Stimulated activated CD4-positive, alpha-beta T cell treated with anti-CD3 and anti-CD28 coated beads, Interleukin-12 subunit alpha, Interleukin-12 subunit beta, amount 100 ng/mL, for 48 hours (primary cell): Measurements from ENCODE around the gene DENND1A.

ENCODE experiments used
- DNase-seq, 3 donors: peaks; one replicate each; pipeline ENCODE4 v3.0.0-alpha.2; 2020; ENCODE audit warnings: low read depth in 2 of 3, low spot score in 1 of 3

Gene DENND1A

DNA sequence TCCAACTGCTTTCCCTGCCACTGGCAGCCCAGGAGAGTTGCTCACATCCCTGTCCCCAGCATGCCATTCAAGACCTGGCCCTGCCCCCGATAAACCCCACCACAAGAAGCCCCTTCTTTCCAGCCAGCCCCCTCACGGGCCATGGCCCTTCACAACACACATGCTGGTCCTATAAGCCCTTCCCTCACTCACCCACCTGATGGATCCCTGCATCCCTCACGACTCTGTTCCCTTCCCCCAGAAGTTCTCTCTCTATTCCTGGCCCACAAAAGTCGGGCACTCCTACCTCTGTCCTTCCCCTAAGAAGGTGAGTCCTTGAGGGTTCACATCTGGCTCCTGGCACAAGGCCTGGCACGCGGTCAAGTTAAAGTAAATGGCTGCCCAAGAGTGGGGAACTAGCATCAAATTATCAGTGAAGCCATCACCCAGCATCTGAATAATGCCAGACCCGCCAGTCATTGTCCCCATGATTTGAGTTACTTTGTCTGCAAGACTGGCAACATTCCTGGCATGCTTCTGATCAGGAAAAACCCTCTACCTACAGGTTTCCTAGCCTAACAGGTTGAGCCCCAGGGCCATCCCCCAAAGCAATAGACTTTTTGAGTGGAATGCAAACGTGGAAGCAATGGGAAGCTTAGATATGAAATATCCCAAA lies 508.0 kb downstream of the DENND1A start:
- no peak for DNase-seq

DNA sequence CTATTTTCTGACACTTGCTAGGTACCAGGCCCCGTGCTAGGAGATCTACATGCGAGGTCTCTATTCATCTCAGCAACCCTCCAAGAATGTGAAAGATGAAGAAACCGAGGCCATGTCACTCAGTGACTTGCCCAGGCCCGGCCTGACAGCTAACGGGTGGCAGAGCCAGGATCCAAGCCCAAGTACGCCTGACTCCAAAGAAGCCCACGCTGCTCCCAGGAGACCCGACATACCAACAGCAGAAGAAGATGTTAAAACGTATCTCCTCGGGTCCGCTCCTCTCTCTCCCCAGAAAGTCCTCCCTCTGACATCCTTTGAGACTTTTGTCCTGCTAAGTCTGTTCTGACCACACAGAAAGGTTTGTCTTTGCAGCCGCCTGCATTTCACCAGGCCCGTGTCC lies 508.7 kb downstream of the DENND1A start:
- no peak for DNase-seq

DNA sequence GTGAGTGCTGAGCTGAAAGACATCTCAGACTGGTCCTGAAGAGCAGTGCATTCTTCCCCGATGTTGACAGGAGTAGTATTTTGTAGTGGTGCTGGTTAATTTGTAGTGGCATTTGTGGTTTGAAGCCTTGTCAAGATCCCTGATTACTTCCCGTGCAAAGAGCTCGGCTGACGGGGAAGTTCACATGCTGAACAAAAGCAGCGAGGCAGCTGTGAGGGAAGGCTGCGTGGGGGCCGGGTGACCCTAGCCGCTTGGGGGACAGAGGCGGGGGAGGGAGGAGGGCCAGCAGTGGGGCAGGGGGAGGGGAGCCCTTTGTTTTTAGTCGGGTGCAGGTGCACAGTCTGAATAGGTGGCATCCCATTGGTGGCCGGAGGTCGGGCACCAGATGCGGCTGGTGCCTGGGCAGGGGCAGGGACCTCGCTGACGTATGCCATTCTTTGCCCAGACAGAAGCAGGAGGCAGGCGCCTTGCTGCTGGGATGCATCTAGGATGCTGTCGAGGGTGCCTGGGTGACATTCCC lies 509.3 kb downstream of the DENND1A start:
- DNase-seq: no peak

DNA sequence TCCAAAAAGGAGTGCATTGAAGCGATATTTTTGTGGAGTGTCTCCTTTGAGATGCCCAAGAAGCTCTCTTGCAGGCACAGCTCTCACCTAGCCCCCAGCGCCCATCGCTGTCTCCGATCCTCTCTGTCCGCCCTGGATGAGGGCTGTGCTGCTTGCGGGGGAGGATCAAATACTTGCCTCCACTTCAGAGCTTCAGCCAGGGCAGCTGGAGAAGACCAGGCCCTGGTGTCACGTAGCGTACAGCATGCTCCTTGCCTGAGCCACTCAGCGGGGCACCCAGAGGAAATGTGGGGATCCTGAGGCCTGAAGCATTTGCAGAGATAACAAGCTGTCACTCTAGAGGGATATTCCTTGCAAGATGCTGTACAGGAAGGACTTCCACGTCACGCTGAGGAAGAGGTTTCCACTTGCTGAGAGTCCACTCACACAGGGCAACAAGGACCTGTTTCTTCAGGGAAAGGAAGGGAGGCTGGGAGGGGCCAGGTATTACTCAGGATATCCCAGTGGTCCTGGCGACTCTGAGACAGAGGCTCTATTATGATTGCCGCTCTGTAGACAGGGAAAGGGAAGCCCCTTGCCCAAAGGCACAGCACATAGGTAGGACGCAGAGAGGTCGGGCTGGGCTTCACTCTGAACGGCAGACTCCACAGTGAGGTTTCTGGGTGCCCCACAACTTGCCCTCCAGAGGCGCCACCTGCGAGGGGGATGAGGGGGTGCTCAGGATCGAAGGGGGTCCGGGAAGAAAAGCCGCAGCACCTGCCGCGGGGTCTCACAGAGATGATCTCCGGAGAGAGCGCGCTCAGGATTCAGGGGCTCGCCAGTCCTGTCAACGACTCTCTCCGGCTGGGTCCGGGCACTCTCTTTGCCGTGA lies 510.0 kb downstream of the DENND1A start:
- no peak for DNase-seq

DNA sequence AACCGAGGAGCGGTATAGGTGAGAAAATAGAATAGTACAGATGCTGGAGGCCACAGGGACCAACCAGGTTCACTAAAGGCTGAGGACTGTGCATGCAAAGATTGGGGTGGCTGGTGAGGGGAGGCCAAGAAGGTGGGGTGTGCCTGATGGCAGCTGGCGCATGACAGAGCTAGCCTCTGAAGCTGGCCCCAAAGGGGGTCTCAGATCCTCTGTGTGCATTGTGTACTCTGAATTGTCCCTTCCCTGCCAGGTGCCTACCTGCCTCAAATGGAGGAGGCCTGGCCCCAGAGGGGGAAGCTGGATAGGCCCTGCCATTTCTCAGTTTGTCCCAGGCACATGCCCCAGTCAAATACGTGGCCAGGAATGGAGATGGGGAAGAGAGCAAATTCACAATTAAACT lies 510.8 kb downstream of the DENND1A start:
- no peak for DNase-seq

DNA sequence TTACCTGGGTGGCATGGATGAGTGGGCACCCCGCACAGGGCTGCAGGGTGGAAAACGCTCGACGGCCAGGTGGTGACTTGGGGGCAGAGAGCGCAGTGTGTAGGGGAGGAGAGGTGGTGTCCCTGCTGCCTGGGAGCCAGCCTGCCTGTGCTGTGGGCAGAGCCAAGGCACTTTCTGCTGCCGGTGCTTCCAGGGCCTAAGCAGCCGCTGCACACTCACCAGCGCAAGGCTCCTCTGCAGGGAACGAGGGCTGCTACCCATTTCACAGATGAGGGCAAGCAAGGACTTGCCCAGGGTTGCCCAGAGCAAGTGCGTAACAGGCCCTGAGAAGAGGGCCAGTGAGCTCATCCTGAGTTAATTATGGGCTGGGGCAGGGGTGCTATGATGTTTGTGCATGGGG lies 511.4 kb downstream of the DENND1A start:
- no peak for DNase-seq

DNA sequence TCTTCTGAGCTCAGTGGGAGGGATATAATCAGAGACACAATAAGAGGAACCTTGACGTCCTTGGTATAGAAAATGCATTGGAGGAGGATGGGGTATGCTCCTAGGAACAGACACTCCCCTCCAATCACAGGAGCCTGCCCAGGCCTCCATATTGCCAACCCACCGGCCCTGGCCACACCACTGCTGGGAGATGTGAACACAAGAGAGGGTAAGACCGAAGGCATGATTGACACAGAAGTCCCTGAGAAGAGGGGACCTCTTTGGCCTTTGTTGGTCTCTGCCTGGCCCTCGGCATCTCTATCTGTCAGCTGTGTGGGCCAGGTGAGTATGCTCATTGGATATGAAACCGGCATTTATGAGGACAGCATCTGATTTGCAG lies 511.9 kb downstream of the DENND1A start:
- no peak for DNase-seq

DNA sequence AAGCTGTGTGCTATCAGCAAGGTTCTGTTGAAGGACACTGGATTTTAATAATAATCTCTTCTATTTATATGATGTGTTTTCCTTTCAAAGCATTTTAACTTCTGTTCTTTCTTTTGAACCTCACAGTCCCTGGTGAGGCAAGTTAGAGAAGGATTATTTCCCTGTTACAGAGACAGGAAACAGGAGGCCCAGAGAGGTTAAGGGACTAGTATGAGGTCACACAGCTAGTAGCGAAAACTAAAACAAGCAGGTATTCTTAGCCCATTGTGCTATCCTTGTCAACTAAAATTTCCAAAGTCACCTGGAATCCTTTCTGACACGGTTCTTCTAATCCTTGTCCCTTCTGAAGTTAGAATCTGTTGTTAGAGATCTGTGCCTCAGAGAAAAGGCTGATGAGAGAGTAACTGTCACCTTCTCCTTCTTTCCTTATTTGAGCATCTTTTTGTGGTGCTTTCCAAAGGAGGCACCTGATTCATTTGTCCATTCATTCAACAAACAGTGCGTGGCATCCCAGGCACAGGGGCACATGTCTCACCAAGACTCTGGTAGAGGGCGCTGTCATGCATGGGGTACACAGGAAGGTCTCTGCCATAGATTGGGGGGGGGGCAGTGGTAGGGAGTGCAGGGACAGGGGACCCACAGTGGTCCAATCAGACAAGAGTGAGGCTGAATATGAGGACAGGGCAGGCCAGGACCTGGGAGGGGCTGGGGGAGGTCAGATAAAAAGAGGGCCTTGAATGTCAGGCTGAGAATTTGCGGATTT lies 512.5 kb downstream of the DENND1A start:
- DNase-seq: no peak

DNA sequence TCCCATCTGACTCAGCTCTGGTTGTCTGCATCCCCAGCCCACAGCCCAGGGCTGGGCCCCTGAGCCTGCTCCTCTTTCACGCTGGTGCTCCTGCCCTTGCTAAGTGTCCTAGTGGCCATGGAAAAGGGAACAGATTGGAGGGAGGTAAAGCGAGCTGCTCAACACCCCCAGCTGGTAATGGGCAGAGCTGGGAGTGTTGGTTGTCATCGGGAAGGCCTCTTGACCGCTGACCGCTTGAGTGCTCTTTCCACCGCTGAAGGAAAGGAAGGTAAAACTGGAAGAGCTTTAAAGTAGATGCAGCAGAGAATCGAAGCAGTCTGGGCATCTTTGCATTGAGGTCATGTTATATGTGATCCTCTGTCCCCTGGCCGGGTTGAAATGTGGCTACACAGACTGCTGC lies 513.8 kb downstream of the DENND1A start:
- no peak for DNase-seq

DNA sequence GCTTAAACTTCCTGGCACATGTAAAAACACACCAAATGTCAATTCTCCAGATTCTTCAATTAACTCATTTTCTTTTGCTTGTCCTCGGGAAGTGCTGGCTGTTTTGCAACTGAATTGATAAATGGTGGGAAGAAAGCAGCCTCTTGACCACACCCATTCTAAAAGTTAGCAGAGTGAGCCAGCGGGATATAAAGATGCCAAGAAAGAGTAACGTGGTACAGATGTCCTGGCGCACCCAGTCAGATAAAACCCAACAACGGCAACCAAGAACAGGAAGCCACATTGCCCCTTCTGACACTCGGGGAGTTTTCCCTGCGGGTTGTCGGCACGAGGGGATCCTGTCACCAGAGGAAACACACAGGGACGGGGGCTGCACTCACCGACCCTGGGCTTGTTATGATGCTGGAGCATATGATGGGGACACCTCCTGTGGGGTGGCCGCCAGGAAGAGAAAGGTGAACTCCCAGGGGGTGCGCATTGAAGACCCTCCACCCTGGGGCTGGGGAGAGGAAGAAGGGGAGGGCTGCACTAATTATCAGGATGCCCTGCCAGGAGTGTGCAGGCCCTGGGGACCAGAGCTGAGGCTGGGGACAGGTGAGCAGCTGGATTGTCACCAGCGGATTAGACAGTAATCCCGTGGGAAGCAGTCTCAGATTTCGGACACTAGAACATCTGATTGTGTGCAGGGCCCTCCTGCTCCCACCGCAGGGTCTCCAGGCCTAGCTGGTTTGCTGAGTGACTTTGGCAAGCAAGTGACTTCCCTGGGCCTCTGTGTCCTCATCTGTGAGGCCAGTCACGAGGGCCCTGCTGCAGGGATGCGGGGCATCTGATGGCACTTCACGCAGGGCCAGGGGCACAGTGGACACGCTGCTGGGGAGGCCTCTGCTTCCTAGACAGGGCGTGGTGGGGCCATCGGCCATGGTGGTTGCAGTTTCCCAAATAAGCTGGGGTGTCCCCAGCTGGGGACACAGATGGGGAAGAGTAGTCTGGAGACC lies 514.7 kb downstream of the DENND1A start:
- no peak for DNase-seq

DNA sequence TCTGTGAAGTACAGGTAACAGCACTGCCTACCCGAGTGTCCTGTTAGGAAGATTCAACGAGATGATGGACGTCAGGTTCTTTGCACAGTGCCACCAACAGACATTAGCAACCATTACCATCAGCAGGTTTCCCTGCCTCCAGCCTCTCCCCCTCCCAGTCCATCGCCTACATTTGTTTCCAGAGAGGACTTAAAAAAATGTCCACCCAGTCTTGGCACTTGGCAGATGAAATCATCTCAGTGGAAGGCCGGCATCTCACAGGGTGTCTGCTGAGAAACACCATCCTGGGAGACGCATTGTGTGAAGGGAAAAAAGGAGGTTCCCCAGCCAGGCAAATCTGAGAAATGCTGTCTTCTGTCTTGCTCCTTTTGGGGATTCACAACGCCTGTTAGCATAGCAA lies 515.7 kb downstream of the DENND1A start:
- no peak for DNase-seq

DNA sequence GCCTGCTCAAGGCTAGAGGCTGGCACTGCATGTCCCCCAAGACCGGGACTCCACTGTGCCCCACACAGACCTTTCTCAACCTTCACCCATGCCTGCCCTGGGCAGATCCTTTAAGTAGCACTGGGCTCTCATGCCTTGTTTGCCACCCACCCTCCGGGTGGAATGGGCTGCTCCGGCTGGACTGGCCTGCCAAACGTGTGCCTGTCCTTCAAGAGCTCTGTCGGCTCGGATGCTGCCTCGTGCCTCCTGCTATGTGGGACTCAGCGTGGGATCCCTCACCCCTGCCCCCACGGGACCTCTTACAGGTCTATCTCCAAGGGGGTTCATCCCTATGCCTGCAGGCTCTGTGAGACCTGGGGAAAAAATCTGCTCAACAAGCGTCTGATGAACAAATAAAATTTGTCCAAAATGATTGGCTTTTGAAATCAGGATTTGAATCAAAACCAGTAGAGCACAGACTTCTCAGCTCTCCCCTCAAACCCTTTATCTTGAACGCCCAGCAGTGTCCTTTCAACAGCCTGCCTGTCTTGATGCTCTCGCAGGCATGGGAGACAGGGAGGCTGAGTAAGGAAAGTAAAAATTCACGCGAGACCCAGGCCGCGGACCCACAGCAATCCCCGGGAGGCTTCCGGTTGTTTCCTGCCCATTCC lies 517.6 kb downstream of the DENND1A start:
- DNase-seq: no peak

DNA sequence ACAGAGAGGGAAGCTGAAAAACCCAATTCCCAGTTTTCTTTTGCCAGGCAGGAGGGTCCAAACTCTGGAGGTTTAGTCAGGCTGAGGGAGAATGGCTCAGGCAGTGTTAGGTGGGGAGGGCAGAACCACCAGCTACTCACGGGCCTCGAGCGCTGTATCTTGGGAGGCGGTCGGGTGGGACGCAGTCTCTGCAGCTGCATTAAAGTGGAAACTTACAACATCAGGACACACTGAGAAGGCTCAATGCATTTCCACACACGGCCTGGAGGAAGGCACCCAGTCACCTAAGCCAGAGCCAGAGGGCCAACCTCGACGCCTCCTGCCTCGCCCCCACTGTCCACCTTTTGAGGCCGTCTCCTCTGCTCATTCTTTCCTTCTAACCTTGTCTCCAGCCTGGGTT lies 518.3 kb downstream of the DENND1A start:
- no peak for DNase-seq

DNA sequence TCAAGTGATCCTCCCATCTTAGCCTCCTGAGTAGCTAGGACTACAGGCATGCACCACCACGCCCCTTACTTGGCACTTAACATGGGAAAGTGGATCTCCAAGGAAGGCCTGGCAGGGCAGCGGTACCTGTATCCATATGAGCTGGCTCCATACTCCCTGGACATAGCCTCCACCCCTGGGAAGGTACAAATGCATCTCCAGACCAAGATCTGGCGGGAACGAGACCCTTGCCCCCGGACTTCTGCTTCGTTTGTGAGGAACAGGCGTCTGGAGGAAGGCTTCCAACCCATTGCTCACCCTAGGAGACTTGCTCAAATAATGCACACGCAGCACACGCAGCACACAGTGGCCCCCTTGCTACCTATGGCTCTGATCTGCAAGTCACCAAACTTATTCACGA lies 518.7 kb downstream of the DENND1A start:
- no peak for DNase-seq

DNA sequence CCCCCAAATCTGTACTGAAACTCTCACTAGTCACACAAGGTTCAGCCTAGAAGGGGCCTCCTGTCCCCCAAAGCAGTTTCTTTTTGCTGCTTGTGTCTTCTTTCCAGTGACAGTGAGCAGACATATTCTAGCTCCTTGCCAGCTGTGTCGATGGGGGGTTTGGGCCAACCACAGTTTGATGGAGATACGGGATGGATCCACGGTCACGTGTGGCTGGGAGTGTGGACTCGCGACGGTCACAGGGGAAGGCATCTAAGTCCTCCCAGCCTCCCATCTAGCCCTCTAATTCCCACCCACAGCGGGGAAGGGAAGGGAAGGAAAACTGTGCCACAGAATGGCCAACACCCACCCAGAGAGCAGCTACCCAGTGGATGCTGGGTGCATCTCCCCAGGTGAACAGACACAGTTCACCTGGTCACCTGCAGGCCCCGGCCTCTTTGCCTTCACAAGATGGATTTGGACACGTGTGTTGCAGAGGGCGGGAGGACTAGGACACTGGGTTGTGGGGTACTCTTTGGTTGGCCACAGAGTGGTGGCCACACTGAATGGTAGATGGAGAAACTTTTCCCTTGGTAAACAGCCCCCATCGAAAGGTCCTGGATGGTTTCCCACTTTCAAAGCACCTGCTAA lies 519.5 kb downstream of the DENND1A start:
- DNase-seq: no peak

DNA sequence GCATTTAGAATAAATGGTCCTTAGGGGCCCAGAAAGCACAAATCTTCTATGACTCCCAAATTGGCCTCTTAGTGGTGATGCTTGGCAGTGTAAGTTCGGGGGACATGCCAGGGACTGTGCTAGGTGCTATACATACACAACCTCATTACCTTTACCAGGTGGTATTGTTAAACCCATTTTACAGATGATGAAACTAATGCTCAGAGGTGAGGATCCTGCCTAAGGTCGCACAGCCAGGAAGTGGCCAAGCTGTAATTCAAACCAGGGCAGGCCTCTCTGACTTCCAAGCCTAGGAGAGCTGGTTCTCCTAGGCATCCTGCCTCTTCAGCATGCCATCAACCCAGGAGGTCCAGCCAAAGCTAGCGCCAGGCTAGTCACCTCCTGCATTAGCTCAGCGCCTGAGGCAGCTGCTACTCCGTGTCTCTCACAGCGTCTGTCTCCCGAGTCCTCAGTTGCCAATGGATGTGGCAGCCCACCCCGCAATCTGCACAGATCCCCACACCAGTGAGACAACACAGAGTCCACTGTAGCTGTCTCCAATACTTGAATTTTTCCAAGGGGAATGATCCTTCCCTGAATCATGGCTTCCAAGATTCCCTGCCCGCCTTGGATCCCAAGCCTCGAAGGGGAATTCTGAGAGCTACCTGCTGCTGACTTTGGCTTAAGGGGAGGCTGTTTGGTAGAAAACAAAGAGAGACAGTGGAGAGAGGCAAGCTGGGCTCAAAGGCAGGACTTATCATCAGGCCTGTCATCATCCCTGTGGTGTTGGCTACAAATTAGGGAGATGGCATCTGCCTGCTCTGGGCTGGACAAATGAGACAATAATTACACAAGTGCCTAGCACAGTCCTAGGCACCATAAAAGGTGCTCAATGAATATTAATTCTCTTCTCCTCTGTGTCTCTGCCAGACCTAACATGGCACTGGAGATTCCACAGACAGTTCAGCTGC lies 521.3 kb downstream of the DENND1A start:
- no peak for DNase-seq

DNA sequence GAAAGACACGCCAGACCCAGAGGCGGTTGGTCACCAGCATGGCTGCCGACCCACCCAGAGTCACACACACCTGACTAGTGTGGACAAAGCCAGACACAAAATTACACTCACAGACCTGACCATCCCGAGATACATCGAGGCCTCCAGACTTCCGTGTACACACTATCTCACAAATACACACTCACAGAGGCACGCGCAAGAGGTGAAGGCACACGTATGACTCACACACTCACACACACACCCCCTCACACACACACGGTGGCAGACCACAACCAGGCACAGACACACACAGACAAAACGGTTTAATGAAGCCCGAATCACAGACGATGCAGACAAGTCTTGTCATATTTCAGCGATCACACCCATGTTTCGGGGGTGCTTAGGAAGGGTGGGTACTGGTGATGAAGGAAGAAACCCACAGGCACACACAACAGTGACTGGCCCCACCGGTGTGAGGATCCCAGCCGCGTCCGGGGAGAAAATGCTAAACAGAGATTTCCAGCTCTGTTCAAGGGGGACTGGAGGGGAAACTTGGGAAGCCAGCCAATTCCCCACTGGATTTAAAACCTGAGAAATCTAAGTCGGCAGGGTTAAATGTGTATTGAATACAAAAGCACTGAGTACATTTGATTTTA lies 522.6 kb downstream of the DENND1A start:
- DNase-seq: no peak

DNA sequence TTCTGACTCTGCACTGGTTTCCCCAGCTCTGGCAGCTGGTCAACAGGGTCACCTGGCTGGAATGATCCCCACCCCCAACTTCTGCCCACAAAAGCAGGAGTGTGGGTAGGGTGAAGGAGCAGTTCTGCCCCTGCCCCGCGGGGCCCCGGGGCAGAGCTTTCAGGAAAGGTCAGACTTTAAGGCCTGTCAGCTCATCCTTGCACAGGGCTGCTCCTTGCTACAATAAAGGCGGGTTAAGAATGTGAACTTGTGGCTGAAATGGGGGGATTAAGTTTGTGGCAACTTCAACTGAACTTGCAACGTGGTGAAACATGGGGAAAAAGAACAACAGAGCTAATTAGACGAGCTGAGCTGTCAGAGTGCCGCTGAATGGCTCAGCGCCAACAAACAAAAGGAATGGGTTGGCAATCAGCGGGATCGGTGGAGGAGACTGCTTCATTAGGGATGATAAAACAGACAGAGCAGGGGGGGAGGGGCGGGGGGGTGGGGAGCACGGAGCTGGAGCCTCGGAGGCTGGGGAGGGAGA lies 523.2 kb downstream of the DENND1A start:
- DNase-seq: no peak
